IMR-90 (cell line): Measurements from ENCODE around the gene KCNAB1. TPM values are rescaled to one million over a fixed set of nuclear protein-coding genes. Genes with fewer than 3 reads are reported as not detected.

Source experiments
- ATAC-seq: fragments of 200-7000 bp; cut with Tn5 transposase; 2 replicates; pipeline ENCODE4 v1.9.1; 2020; ENCODE audit warnings: low read depth, mild to moderate bottlenecking, moderate library complexity
- BruUV-seq: library from RNA; stranded (reverse); fragments of 400-500 nt; replicated peaks from 2 replicates; lab custom pipeline; 2021; lab: Mats Ljungman, UMichigan
- CTCF ChIA-PET: fragments of 300-600 bp; formaldehyde crosslinking; extraction: SDS; loops from one replicate; lab custom pipeline; 2021; ENCODE audit warnings: antibody characterized with exemption; lab: Yijun Ruan, JAX
- POLR2A ChIA-PET: fragments of 300-600 bp; sonication (Branson Sonifier 250); formaldehyde crosslinking; loops from one replicate; lab custom pipeline; 2022; ENCODE audit warnings: antibody characterized with exemption; ENCODE audit not compliant: unreplicated experiment; lab: Charles Lee
- DNase-seq: peaks from one replicate; pipeline ENCODE4 v3.0.0; 2013
- H2AFZ ChIP-seq: replicated peaks from 2 replicates; pipeline ENCODE3; 2013; ENCODE audit warnings: low read length, mild to moderate bottlenecking; ENCODE audit not compliant: poor library complexity
- H2AK5ac ChIP-seq: 2 replicates; pipeline ENCODE4 v1.6.1; 2013; ENCODE audit warnings: low read depth, low read length, inconsistent platforms
- H2AK9ac ChIP-seq: replicated peaks from 2 replicates; pipeline ENCODE3; 2013; ENCODE audit warnings: mild to moderate bottlenecking, low read depth, low read length, moderate library complexity; ENCODE audit not compliant: poor library complexity
- H2BK120ac ChIP-seq: 2 replicates; pipeline ENCODE4 v1.6.1; 2013; ENCODE audit warnings: low read depth, low read length, inconsistent platforms
- H2BK15ac ChIP-seq: 3 replicates; pipeline ENCODE4 v1.6.1; 2013; ENCODE audit warnings: low read depth, low read length, inconsistent platforms
- H2BK20ac ChIP-seq: 2 replicates; pipeline ENCODE4 v1.6.1; 2013; ENCODE audit warnings: low read depth, mild to moderate bottlenecking, inconsistent platforms, low read length, moderate library complexity
- H2BK5ac ChIP-seq: 2 replicates; pipeline ENCODE4 v1.6.1; 2013; ENCODE audit warnings: mild to moderate bottlenecking, low read depth, low read length, inconsistent platforms; ENCODE audit not compliant: poor library complexity, severe bottlenecking
- H3K14ac ChIP-seq: replicated peaks from 2 replicates; pipeline ENCODE4 v1.6.1; 2013; ENCODE audit warnings: low read depth, low read length, inconsistent platforms
- H3K18ac ChIP-seq: 2 replicates; pipeline ENCODE4 v1.6.1; 2013; ENCODE audit warnings: low read depth, low read length, control low read depth
- H3K23ac ChIP-seq: 2 replicates; pipeline ENCODE4 v1.6.1; 2013; ENCODE audit warnings: low read depth, low read length, inconsistent platforms
- H3K27ac ChIP-seq: 2 replicates; pipeline ENCODE4 v1.5.1; 2013; ENCODE audit warnings: mild to moderate bottlenecking, control low read depth, low read length; ENCODE audit not compliant: insufficient read depth
- H3K27me3 ChIP-seq: 2 replicates; pipeline ENCODE4 v1.6.1; 2013; ENCODE audit warnings: low read length; ENCODE audit not compliant: control insufficient read depth, insufficient read depth
- H3K36me3 ChIP-seq: 2 replicates; pipeline ENCODE4 v1.6.1; 2013; ENCODE audit warnings: low read length, mixed read lengths; ENCODE audit not compliant: control insufficient read depth, insufficient read depth
- H3K4ac ChIP-seq: 2 replicates; pipeline ENCODE4 v1.6.1; 2013; ENCODE audit warnings: low read depth, low read length, inconsistent platforms
- H3K4me1 ChIP-seq: 2 replicates; pipeline ENCODE4 v1.6.1; 2013; ENCODE audit warnings: low read length, mixed read lengths; ENCODE audit not compliant: control insufficient read depth, insufficient read depth
- H3K4me2 ChIP-seq: 2 replicates; pipeline ENCODE4 v1.6.1; 2013; ENCODE audit warnings: low read depth, mild to moderate bottlenecking, control low read depth, low read length, moderate library complexity
- H3K4me3 ChIP-seq: 2 replicates; pipeline ENCODE4 v1.5.1; 2013; ENCODE audit warnings: low read depth, mild to moderate bottlenecking, control low read depth, low read length, moderate library complexity; ENCODE audit not compliant: insufficient read depth
- H3K56ac ChIP-seq: 2 replicates; pipeline ENCODE4 v1.6.1; 2013; ENCODE audit warnings: low read length, inconsistent platforms; ENCODE audit not compliant: insufficient read depth; ENCODE audit errors: extremely low read depth
- H3K79me1 ChIP-seq, 2 experiments: 2 replicates each; pipeline ENCODE4 v1.6.1; 2013; ENCODE audit warnings: low read length in 2 of 2, inconsistent platforms in 1 of 2, low read depth in 1 of 2
- H3K9ac ChIP-seq: 2 replicates; pipeline ENCODE4 v1.6.1; 2013; ENCODE audit warnings: low read depth, low read length, control low read depth
- H3K9me1 ChIP-seq: 2 replicates; pipeline ENCODE4 v1.6.1; 2013; ENCODE audit warnings: low read length, inconsistent platforms; ENCODE audit not compliant: insufficient read depth
- H3K9me3 ChIP-seq: 2 replicates; pipeline ENCODE4 v1.6.1; 2013; ENCODE audit warnings: low read length; ENCODE audit not compliant: control insufficient read depth, insufficient read depth
- H4K20me1 ChIP-seq: 2 replicates; pipeline ENCODE4 v1.6.1; 2013; ENCODE audit warnings: low read length, inconsistent platforms; ENCODE audit not compliant: insufficient read depth
- H4K5ac ChIP-seq: 2 replicates; pipeline ENCODE4 v1.6.1; 2013; ENCODE audit warnings: mild to moderate bottlenecking, low read depth, low read length, control low read depth
- H4K8ac ChIP-seq, 2 experiments: 2 replicates each; pipeline ENCODE4 v1.6.1; 2013; ENCODE audit warnings: low read depth in 2 of 2, low read length in 2 of 2, control low read depth in 1 of 2, inconsistent platforms in 1 of 2
- H4K91ac ChIP-seq: 2 replicates; pipeline ENCODE4 v1.6.1; 2013; ENCODE audit warnings: low read depth, low read length, inconsistent platforms; ENCODE audit not compliant: insufficient read depth
- CEBPB ChIP-seq: IDR thresholded peaks from 2 replicates; pipeline ENCODE4 v1.6.1; 2012; ENCODE audit warnings: low read depth, low read length, improper control_type of control experiment
- ELK1 ChIP-seq: fragments of 150-350 bp; IDR thresholded peaks from 2 replicates; pipeline ENCODE4 v1.6.1; 2016; ENCODE audit warnings: low read depth, mild to moderate bottlenecking, low read length, moderate library complexity, borderline replicate concordance
- NFE2L2 ChIP-seq: fragments of 150-350 bp; IDR thresholded peaks from 2 replicates; pipeline ENCODE4 v1.6.1; 2016; ENCODE audit warnings: low read depth, mild to moderate bottlenecking, low read length
- RAD21 ChIP-seq: IDR thresholded peaks from 2 replicates; pipeline ENCODE4 v1.6.1; 2012; ENCODE audit warnings: low read length, improper control_type of control experiment
- RCOR1 ChIP-seq: IDR thresholded peaks from 2 replicates; pipeline ENCODE4 v1.6.1; 2012; ENCODE audit warnings: mild to moderate bottlenecking, low read length, improper control_type of control experiment; ENCODE audit not compliant: insufficient replicate concordance
- WGBS, 2 experiments: methylation state at CpG; one replicate each; pipeline versions ENCODE4 v1.1.5 to v1.1.7; 2013; ENCODE audit warnings: missing lambda C conversion rate in 2 of 2; ENCODE audit not compliant: insufficient read length in 1 of 2; ENCODE audit errors: extremely low coverage in 2 of 2; 5-methylcytosine and 5-hydroxymethylcytosine counted together
- dilution Hi-C: fragments of 300-500 bp; cut with HindIII; formaldehyde crosslinking; loops from one replicate; pipeline ENCODE4 v1.14.3; 2018; ENCODE audit warnings: low sequenced_read_pairs; ENCODE audit not compliant: unreplicated experiment
- in situ Hi-C: fragments of 300-500 bp; cut with MboI; formaldehyde crosslinking; loops from 3 replicates; pipeline ENCODE4 v1.14.3; 2019; ENCODE audit warnings: low sequenced_read_pairs, inconsistent platforms, mixed read lengths
- intact Hi-C: fragments of 100-400 bp; cut with micrococcal nuclease; formaldehyde crosslinking; loops from 2 replicates; pipeline ENCODE4 v1.10.0; 2022
- polyA plus RNA-seq, 3 experiments: library from polyadenylated mRNA; depleted of rRNA; stranded (reverse); fragments of >200 nt; gene quantifications; 2 replicates each; pipeline ENCODE4 v1.2.3, GENCODE V29; 2012; ENCODE audit warnings: low replicate concordance in 1 of 3
- total RNA-seq: library from RNA; depleted of rRNA; stranded (reverse); fragments of >200 nt; gene quantifications from 2 replicates; pipeline ENCODE4 v1.2.3, GENCODE V29; 2012

KCNAB1 gene
- total and polyA plus RNA-seq, 2 of the 4 experiments (the other 2 are of a cell fraction) = under 0.01 to 0.07 TPM

DNA sequence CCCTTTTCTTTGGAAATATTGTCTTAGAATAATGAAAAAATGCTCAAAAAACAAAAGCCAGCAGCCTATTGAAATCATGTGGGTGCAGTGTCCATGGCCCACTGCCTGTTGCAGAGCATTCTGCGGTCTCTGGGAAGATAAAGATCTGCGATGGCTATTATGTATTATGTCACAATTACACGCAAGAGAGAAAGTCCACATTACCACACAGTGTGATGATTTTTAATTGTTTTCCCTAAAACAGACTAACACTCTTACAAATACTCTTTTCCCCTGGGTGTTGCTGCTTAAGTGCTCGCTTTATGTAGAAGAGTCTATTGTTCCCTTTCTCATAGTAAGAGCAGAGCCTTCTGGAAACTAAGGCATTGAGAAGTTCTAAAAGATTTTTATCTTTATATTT, 402.3 kb downstream of the KCNAB1 start:
- no peak overlapping the region for H2BK5ac ChIP-seq
- DNase-seq = no peak
- H3K4me3 ChIP-seq = no peak overlapping the region
- no peak overlapping the region for H3K9ac ChIP-seq
- ATAC-seq = no peak
- H3K4ac ChIP-seq = no peak overlapping the region
- H3K23ac ChIP-seq = no peak overlapping the region
- dilution Hi-C loops (loop anchor here (25.0 kb wide), 1 partner anchor 360 kb away; no protein-coding TSS in a partner anchor), intact Hi-C loops (no loop called here), in situ Hi-C loops (no loop called here)
- H4K91ac ChIP-seq = no peak overlapping the region
- H3K27me3 ChIP-seq = no peaks in the 10 kb centered on the region
- no peak overlapping the region for H3K14ac ChIP-seq
- H2BK15ac ChIP-seq = no peak overlapping the region
- H2AK5ac ChIP-seq = no peak overlapping the region
- H2BK20ac ChIP-seq = no peak overlapping the region
- H3K27ac ChIP-seq = no peak overlapping the region
- H4K8ac ChIP-seq = no peak overlapping the region
- H3K9me1 ChIP-seq = no peaks in the 10 kb centered on the region
- no peak overlapping the region for H2AFZ ChIP-seq
- no CpG with 5 or more reads among the region's 4 CpGs for WGBS, 2 experiments
- CTCF ChIA-PET = interaction anchor here (0.6 to 0.7 kb wide), 3 partner anchors 13 to 585 kb away, joined by 3 to 5 read pairs (median 4); no protein-coding TSS in a partner anchor
- H3K79me1 ChIP-seq = no peaks in the 10 kb centered on the region
- no peak overlapping the region for H2AK9ac ChIP-seq
- POLR2A ChIA-PET = no interaction called here
- no peaks in the 10 kb centered on the region; the same call in 1 of the 2 replicates for H3K4me1 ChIP-seq
- H3K18ac ChIP-seq = no peak overlapping the region
- H2BK120ac ChIP-seq = no peak overlapping the region
- no peak overlapping the region for H3K4me2 ChIP-seq
- TF ChIP-seq ELK1 (no peak), CEBPB (no peak), RCOR1 (no peak), NFE2L2 (no peak), RAD21 (no peak)
- no peak overlapping the region for H4K5ac ChIP-seq
- BruUV-seq = no TSS peak
- H4K20me1 ChIP-seq = no peaks in the 10 kb centered on the region
- H3K36me3 ChIP-seq = no peaks in the 10 kb centered on the region
- no peaks in the 10 kb centered on the region for H3K9me3 ChIP-seq
- H3K56ac ChIP-seq = no peak overlapping the region
